HL-60/S4 (cell line): ENCODE data around the gene CNBD2.
"Not testable (repeated sequence)": the region's sequence is repeated elsewhere in the genome, so short reads cannot be mapped to it uniquely, and the experiment has no call there.

Experiments
- in situ Hi-C: fragments of 300-500 bp; cut with MboI; formaldehyde crosslinking; loops from 2 replicates; pipeline ENCODE4 v1.14.3; 2022; ENCODE audit warnings: low sequenced_read_pairs

CNBD2 gene

GRCh38 chr20:36017048-36017951, 48.9 kb downstream of the CNBD2 start:
- in situ Hi-C loops: no loop called here

GRCh38 chr20:36018208-36018988, 50.0 kb downstream of the CNBD2 start:
- in situ Hi-C loops: no loop called here

- in situ Hi-C loops: not testable (repeated sequence)
Measured at GRCh38 chr20:36026131-36026530, 57.7 kb downstream of the CNBD2 start.

GRCh38 chr20:36028106-36028808, 59.9 kb downstream of the CNBD2 start:
- in situ Hi-C loops: no loop called here

- in situ Hi-C loops: no loop called here
Measured at GRCh38 chr20:36030149-36030548, 61.8 kb downstream of the CNBD2 start.

- in situ Hi-C loops: no loop called here
Measured at GRCh38 chr20:36031806-36032205, 63.4 kb downstream of the CNBD2 start.

GRCh38 chr20:36034875-36035274, 66.5 kb downstream of the CNBD2 start:
- in situ Hi-C loops: no loop called here

GRCh38 chr20:36035745-36036144, 67.4 kb downstream of the CNBD2 start:
- in situ Hi-C loops: no loop called here

GRCh38 chr20:36036688-36037087, 68.3 kb downstream of the CNBD2 start:
- in situ Hi-C loops: no loop called here

- in situ Hi-C loops: no loop called here
Measured at GRCh38 chr20:36040571-36040970, 72.2 kb downstream of the CNBD2 start.

GRCh38 chr20:36043441-36043840, 75.1 kb downstream of the CNBD2 start:
- in situ Hi-C loops: no loop called here

- in situ Hi-C loops: no loop called here
Measured at GRCh38 chr20:36043892-36044515, 75.6 kb downstream of the CNBD2 start.

- in situ Hi-C loops: no loop called here
Measured at GRCh38 chr20:36045373-36045714, 77.0 kb downstream of the CNBD2 start.

- in situ Hi-C loops: not testable (repeated sequence)
Measured at GRCh38 chr20:36046073-36046798, 77.8 kb downstream of the CNBD2 start.

GRCh38 chr20:36049408-36049807, 81.0 kb downstream of the CNBD2 start:
- in situ Hi-C loops: not testable (repeated sequence)

- in situ Hi-C loops: no loop called here
Measured at GRCh38 chr20:36050436-36051317, 82.3 kb downstream of the CNBD2 start.

- in situ Hi-C loops: no loop called here
Measured at GRCh38 chr20:36051318-36052116, 83.1 kb downstream of the CNBD2 start.

GRCh38 chr20:36052117-36052513, 83.7 kb downstream of the CNBD2 start:
- in situ Hi-C loops: no loop called here
